ENCODE measurements around the gene CHRNA5.

CHRNA5 gene

DNA sequence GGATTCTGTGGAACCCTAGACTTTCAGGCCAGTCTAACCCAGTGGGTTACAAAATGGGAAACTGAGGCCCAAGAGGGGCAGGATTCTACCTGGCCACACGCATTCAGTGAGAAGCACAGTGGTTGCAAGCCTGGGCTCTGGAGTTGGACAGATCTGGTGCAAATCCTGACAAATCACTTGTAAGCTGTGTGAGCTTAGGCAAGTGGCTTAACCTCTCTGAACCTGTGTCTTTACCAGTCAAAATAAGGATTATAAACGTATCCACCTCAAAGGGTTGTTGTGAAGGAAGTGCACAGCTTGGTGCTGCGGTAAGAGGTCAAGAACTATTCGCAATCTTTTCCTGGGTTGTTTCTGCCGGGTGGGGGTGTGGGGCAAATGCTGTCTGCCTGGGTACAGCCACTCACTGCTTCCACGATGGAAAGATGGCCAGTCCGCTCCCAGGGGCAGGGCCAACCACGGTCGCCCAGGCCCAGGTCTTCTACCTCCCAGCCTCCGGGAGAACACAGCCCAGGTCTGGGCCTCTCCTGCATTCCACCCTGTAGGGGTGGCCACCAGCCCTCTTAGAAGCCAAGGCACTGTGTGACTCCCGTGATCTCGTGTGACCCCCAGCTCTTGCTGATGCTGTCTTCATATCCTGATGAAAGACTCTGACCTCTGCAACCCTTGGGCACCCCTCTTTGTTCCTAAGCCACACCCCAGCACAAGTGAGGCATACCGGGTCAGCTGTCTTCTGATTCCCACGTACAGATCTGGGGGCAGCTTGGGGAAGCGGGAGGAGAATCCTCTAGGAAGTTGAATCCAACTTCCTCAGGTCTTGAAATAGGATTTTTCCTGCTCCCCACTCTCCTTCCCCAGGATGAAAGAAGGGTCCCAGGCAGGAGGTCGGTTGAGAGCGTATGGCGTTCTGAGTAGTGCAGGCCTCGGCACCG lies 54.0 kb downstream of the CHRNA5 start:
- Mint-ChIP-seq H3K27me3 (ENCODE audit: low read depth) (peaks cover 49% of the 10 kb centered on the region), H3K4me3 (peak overlapping the region; percentile 2), H3K9me3 (no peaks in the 10 kb centered on the region), H3K27ac (no peak overlapping the region), H3K4me1 (ENCODE audit: low read depth) (no peaks in the 10 kb centered on the region), H3K36me3 (ENCODE audit: low read depth) (no peaks in the 10 kb centered on the region)
- DNase-seq (ENCODE audit: low spot score): no peak

DNA sequence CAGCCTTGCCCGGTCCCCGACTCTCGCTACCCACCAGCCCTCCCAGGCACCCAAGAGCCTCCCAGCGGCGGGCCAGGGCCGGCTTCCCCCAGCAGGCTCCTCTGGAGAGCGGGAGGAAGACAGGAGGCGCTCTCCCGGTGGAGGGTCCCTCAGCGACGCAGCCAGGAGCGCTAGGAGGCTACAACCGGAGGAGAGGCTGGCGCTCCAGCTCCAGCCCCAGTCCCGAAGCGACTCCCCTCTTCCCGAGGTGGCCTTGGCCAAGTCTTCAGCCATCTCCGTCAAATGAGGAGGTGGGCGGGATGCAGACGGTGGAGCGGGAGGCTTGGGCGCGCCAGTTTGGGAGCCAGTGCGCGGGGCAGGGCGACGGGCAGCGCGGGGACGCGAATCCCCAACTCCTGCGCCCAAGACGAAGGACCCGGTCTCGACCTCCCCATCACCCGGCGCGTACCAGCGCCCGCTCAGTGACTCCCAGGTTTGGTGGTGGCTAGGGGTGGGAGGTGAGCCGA lies 54.8 kb downstream of the CHRNA5 start:
- H3K27me3 Mint-ChIP-seq (ENCODE audit: low read depth): peaks cover 49% of the 10 kb centered on the region
- H3K4me1 Mint-ChIP-seq (ENCODE audit: low read depth): no peaks in the 10 kb centered on the region
- H3K27ac Mint-ChIP-seq: no peak overlapping the region
- DNase-seq (ENCODE audit: low spot score): no peak
- H3K36me3 Mint-ChIP-seq (ENCODE audit: low read depth): no peaks in the 10 kb centered on the region
- no peaks in the 10 kb centered on the region for H3K9me3 Mint-ChIP-seq
- peak overlapping the region; percentile 21 for H3K4me3 Mint-ChIP-seq

DNA sequence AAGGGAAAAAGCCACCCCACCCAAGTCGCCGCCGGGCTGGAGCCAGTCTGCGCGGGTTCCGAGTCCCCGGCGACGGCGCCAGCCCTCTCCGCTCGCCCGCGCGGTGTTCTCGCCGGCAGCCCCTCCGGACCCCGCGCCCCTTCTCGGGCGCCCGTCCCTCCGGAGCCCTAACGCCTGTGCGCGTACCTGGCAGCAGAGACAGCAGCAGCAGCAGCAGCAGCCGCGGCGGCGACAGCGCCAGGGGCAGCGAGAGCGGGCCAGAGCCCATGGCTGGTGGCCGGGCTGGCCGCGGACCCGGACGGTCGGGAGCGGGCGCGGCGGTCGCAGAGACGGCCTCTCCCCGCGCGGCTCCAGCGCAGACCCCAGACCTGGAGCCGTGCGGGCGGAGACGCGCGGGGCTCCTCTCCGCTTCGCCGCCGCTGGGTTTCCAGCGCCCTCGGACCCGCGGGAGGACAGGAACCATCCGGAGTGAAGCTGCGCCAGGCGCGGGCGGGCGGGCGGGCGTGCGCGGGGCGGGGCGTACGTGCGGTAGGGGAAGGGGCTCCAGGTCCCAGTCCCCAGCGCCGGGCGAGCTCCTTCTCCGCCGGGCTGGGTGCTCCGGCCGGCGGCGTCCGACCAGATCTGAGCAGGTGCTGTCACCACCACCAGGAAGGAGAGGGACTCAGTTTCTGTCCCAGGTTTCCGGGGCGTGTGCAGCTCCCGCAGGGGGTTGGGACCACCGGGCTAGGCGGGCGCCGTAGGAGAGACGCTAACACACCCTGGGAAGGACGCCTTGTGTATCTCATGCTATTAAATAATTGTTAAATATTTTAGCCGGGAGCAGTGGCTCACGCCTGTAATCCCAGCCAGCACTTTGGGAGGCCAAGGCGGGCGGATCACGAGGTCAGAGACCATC lies 55.5 kb downstream of the CHRNA5 start, which contains the start of gene CHRNA3:
CHRNA3 (minus strand) TSS at position 470 of the 895 bp plus-strand sequence; CDS start at position 268, 202 bp downstream.
- H3K36me3 Mint-ChIP-seq (ENCODE audit: low read depth): no peaks in the 10 kb centered on the region
- no peak for DNase-seq (ENCODE audit: low spot score)
- H3K27ac Mint-ChIP-seq: no peak within 1 kb of the TSS
- no peaks in the 10 kb centered on the region for H3K9me3 Mint-ChIP-seq
- peak within 1 kb of the TSS; percentile 39 for H3K4me3 Mint-ChIP-seq
- peaks cover 49% of the 10 kb centered on the region for H3K27me3 Mint-ChIP-seq (ENCODE audit: low read depth)
- no peaks in the 10 kb centered on the region for H3K4me1 Mint-ChIP-seq (ENCODE audit: low read depth)

DNA sequence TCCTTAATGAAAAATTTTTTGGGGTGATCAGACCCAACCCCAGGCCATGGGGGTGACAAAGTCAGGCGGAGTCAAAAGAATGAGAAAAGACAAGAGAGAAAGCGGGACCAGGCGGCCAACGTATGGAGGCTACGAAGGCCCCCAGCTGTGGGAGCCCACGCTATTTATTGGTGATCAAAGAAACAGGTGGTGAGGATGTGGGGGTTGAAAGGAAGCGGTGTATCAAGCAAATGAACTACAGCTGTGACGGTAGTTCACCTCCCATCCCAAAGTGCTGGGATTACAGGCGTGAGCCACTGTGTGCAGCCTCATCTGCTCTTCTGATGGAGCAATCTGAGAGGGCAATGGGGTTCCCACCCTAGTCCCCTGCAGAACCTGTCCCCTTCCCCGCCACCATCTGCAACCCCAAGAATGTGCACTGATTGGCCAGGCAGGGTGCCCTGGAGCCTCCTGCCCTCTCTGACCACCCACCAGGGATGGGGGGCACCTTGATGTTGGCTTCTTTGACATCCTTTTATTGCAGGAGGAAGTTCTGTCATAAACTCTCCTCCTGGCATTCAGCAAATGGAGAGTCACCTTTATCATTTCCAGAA lies 56.6 kb downstream of the CHRNA5 start:
- Mint-ChIP-seq H3K36me3 (ENCODE audit: low read depth) (no peaks in the 10 kb centered on the region), H3K4me1 (ENCODE audit: low read depth) (no peaks in the 10 kb centered on the region), H3K4me3 (no peak overlapping the region), H3K27ac (no peak overlapping the region), H3K9me3 (no peaks in the 10 kb centered on the region), H3K27me3 (ENCODE audit: low read depth) (peaks cover 54% of the 10 kb centered on the region)
- DNase-seq (ENCODE audit: low spot score): no peak

DNA sequence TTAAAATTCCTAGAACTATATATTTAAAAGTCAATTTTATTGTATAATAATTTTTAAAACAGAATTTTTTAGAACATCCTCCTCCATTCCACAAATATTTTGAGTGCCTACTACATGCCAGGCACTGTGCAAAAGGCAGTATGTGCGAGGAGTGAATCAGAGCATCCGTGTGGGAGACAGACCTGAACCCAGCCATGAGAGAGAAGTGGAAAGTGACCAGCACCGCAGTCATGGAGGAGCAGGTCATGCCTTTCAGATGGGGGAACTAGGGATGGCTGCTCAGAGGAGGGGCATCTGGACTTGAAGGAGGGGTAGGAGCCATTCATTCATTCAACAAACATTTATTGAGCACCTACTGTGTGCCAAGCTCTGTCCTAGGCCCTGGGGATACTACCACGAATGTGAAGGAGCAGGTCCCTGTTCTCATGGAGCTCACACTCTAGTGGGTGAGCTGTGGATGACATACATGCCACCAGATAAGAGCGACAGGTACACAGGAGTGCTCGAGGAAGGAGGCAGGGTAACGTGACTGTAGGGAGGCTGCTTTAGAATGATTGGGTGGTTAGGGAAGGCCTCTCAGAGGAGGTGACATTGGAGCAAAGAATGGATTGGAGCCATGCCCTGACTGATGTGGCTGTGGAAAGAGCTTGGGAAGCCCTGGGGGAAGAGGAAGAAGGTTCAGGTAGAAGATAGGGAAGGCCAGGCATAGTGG lies 58.6 kb downstream of the CHRNA5 start:
- H3K36me3 Mint-ChIP-seq (ENCODE audit: low read depth): no peaks in the 10 kb centered on the region
- no peaks in the 10 kb centered on the region for H3K9me3 Mint-ChIP-seq
- H3K4me3 Mint-ChIP-seq: no peak overlapping the region
- no peak for DNase-seq (ENCODE audit: low spot score)
- no peak overlapping the region for H3K27ac Mint-ChIP-seq
- H3K4me1 Mint-ChIP-seq (ENCODE audit: low read depth): no peaks in the 10 kb centered on the region
- peaks cover 53% of the 10 kb centered on the region for H3K27me3 Mint-ChIP-seq (ENCODE audit: low read depth)

DNA sequence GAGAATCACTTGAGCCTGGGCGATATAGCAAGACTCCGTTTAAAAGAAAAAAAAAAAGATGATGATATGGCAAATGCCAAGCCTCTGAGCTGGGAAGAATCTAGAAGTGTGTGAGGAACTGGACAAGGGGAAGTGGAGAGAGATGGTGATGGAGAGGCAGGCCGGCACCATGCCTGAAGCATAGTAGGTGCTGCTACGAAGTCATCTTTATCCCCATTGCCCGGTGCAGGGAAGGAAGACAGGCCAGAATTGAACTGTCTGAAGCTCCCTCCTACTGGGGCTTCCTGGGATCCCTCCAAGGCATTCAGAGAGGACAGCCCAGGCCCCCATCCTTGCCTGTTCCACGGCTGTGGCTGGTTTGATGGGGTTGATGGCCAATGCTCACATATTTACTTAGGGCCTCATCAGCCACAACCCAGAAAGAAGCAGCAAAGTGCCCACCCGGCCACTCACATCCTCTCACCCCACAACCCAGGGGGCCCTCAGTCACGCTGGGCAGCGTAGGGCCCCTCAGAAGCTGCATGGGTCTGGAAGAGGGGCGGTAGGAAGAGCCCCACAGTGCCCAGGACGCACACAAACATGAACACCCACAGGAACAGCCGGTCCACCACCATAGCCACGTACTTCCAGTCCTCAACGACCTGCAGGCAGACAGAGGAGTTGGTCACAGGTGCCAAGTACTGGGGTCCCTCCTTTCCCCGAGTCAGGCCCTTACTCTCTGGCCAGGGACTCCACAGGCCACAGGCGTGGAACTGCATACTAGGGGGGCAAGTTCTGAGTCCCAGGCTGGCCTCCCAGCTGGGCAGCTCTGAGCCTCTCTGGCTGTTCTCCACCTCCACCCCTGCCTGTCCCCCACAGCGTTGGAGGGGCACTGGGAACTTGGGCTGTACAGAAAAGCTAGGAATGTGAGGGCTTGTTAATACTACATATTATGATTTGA lies 59.6 kb downstream of the CHRNA5 start:
- Mint-ChIP-seq H3K36me3 (ENCODE audit: low read depth) (no peaks in the 10 kb centered on the region), H3K4me3 (no peak overlapping the region), H3K9me3 (no peaks in the 10 kb centered on the region), H3K27ac (no peak overlapping the region), H3K4me1 (ENCODE audit: low read depth) (no peaks in the 10 kb centered on the region), H3K27me3 (ENCODE audit: low read depth) (peaks cover 44% of the 10 kb centered on the region)
- no peak for DNase-seq (ENCODE audit: low spot score)

DNA sequence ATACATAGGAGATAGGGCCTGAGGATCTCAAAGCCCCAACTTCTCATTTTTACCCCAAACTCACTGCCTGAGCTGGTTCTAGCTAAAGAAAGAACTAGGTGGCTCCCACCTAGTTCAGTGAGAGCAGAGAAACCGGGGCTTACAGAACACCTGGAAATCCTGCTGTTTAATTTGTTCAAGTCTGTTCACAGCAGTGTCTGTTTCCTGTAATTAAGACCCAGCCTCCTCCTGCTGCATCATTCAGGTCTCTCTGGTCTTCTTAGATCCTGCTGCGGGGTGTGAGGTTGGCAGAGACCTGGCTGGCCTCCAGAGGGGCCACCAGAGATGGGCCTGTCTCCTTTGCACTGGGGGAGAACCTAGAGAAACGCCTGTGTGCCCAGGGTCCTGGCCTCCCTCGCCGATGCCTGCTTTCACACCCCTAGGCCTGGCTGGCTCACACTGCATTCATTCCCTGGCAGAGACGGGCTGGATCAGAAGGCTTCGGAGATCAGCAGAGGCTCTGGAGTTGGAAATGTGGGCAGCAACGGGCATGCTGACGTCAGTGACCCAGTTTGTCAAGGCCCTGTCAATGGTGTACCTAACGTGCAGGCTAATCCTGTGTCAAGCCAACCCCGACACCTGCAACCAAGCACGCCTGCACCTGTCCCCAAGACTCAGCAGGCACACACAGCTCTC lies 60.4 kb downstream of the CHRNA5 start:
- Mint-ChIP-seq H3K4me3 (no peak overlapping the region), H3K4me1 (ENCODE audit: low read depth) (no peaks in the 10 kb centered on the region), H3K36me3 (ENCODE audit: low read depth) (no peaks in the 10 kb centered on the region), H3K27me3 (ENCODE audit: low read depth) (peaks cover 41% of the 10 kb centered on the region), H3K27ac (no peak overlapping the region), H3K9me3 (no peaks in the 10 kb centered on the region)
- DNase-seq (ENCODE audit: low spot score): no peak

DNA sequence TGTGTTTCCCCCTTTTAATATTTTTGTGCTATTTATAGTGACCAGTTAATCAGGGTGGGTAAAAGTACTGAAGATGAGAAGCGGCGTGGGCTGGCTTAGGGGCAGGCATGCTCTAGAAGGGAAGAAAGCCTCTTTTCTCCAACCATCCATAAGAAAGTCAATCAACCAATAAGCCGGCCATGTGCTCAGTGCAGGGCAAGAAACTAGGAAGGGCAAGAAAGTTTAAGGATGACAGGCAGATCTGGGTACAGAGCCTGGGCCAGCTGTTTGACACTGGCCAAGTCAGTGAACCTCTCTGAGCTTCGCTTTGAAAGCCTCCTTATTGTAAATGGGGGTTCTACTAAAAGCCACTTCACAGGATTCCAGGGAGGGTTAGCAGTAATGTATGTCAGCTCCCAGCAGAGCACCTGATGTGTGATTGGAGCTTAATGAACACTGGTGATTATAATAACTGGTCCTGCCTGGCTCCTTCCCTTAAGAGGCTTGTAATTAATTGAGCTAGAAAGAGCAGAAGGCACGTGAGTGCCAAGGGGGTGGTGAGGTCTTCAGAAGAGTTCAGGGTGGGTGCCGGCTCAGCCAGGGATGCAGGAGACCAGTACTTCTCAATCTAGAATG lies 61.2 kb downstream of the CHRNA5 start:
- no peak overlapping the region for H3K27ac Mint-ChIP-seq
- no peaks in the 10 kb centered on the region for H3K36me3 Mint-ChIP-seq (ENCODE audit: low read depth)
- no peaks in the 10 kb centered on the region for H3K9me3 Mint-ChIP-seq
- no peak overlapping the region for H3K4me3 Mint-ChIP-seq
- no peak for DNase-seq (ENCODE audit: low spot score)
- H3K4me1 Mint-ChIP-seq (ENCODE audit: low read depth): no peaks in the 10 kb centered on the region
- peaks cover 36% of the 10 kb centered on the region for H3K27me3 Mint-ChIP-seq (ENCODE audit: low read depth)

DNA sequence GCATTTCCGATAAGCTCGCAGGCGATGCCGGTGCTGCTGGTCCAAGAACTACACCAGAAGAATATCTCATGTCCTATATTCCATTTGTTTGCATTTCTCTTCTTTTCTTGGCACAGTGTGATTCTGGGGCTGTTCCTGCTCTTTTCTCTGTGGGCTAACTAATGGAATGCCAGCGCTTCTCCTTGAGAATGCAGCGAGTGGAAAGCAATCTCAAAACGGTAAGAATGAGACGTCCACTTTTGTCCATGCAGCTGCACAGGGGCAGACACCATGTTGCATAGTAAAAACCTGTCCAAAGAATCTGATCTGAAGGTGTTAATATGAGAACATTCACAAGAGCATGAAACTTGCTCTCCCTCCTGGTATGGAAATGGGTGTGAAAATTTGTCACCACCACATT lies 62.0 kb downstream of the CHRNA5 start:
- Mint-ChIP-seq H3K9me3 (no peaks in the 10 kb centered on the region), H3K27me3 (ENCODE audit: low read depth) (peaks cover 27% of the 10 kb centered on the region), H3K27ac (no peak overlapping the region), H3K36me3 (ENCODE audit: low read depth) (no peaks in the 10 kb centered on the region), H3K4me3 (no peak overlapping the region), H3K4me1 (ENCODE audit: low read depth) (no peaks in the 10 kb centered on the region)
- DNase-seq (ENCODE audit: low spot score): no peak

DNA sequence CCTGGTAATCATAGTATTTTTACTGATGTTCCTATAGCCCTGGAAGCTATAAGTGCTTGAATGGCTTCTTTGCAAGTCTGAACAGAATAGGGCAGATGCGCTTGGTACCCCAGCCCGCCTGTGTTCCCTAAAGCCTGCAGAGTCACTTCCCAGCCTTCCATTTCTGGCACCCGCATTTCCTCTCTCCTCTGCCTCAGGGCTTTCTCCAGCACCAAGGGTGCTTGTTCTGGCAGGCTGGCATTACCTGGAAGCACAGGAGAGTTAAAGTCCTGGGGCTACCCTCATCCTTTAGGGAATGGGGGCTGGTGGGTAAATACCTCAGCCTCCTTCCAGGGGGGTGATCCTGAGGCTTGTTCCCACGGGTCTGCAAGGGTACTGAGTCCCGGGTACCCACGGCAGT lies 62.9 kb downstream of the CHRNA5 start:
- Mint-ChIP-seq H3K36me3 (ENCODE audit: low read depth) (no peaks in the 10 kb centered on the region), H3K27me3 (ENCODE audit: low read depth) (peaks cover 19% of the 10 kb centered on the region), H3K4me3 (no peak overlapping the region), H3K4me1 (ENCODE audit: low read depth) (no peaks in the 10 kb centered on the region), H3K9me3 (no peaks in the 10 kb centered on the region), H3K27ac (no peak overlapping the region)
- no peak for DNase-seq (ENCODE audit: low spot score)

DNA sequence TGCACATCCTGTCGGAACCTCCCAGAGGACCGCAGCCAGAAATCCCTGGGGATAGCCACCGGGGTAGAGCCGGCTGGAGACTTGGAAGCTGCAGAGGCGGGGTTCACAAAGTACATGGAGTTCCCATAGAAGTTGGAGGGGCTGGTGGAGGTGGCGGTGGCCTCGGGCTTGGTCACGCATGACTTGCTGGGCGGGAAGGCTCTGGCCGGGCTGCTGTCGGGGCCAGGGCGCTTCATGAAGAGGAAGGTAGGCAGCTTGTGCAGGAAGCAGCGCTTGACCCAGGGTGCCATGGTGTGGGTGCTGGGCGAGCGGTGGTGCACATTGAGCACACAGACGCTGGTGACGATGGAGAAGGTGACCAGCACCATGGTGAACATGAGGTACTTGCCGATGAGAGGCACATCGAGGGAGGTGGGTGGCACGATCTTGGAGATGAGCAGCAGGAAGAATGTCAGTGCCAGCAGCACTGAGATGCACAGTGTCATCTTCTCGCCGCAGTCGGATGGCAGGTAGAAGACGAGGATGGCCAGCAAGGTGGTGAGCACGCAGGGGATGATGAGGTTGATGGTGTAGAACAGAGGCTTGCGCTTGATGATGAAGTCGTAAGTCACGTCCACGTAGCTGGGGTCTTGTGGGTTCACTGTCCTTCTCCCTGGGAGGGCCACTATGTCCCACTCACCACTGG lies 63.9 kb downstream of the CHRNA5 start:
- Mint-ChIP-seq H3K36me3 (ENCODE audit: low read depth) (no peaks in the 10 kb centered on the region), H3K27me3 (ENCODE audit: low read depth) (peaks cover 11% of the 10 kb centered on the region), H3K4me3 (no peak overlapping the region), H3K4me1 (ENCODE audit: low read depth) (no peaks in the 10 kb centered on the region), H3K9me3 (no peaks in the 10 kb centered on the region), H3K27ac (no peak overlapping the region)
- DNase-seq (ENCODE audit: low spot score): no peak
